SK-N-SH (cell line): ENCODE data around the gene CLEC11A. TPM values are rescaled to one million over a fixed set of nuclear protein-coding genes. Genes with fewer than 3 reads are reported as not detected.

Experiments
- CTCF ChIA-PET: fragments of 300-600, 350-600 bp; formaldehyde crosslinking; extraction: SDS; loops from one replicate; lab custom pipeline; 2021; lab: Yijun Ruan, JAX
- POLR2A ChIA-PET: fragments of 350-600 bp; sonication (Branson Sonifier 250); formaldehyde crosslinking; extraction: SDS; loops from one replicate; lab custom pipeline; 2020; ENCODE audit warnings: antibody characterized with exemption, inconsistent platforms; lab: Yijun Ruan, JAX
- DNase-seq: peaks from one replicate; pipeline ENCODE4 v3.0.0; 2012
- H2AFZ ChIP-seq: fragments of 200-600 bp; sonication (generic); 2 replicates; pipeline ENCODE4 v1.8.1; 2016; ENCODE audit warnings: antibody characterized with exemption, mild to moderate bottlenecking, low read depth
- H3F3A ChIP-seq: fragments of 200-600 bp; sonication (generic); replicated peaks from 2 replicates; pipeline ENCODE3; 2016; ENCODE audit warnings: antibody characterized with exemption, mild to moderate bottlenecking; ENCODE audit not compliant: insufficient read depth
- H3K27ac ChIP-seq, 2 experiments: fragments of 200-500 bp in 1 of 2; fragments of 200-600 bp in 1 of 2; sonication (Bioruptor generic) in 1 of 2; sonication (generic), shearing (Covaris generic) in 1 of 2; 2 replicates each; pipeline versions ENCODE4 v1.5.1 to v1.6.1; 2014 to 2016; ENCODE audit warnings: low read depth in 2 of 2, inconsistent platforms in 1 of 2, low read length in 1 of 2, mild to moderate bottlenecking in 1 of 2, mixed read lengths in 1 of 2
- H3K27me3 ChIP-seq: fragments of 200-600 bp; sonication (generic), shearing (Covaris generic); 2 replicates; pipeline ENCODE4 v1.6.1; 2016; ENCODE audit warnings: mixed run types; ENCODE audit not compliant: insufficient read depth
- H3K36me3 ChIP-seq, 2 experiments: fragments of 200-500 bp in 1 of 2; fragments of 200-600 bp in 1 of 2; sonication (Bioruptor generic) in 1 of 2; sonication (generic) in 1 of 2; replicated peaks in 1 of 2; 2 replicates each; pipeline versions ENCODE3 to v1.5.1; 2014 to 2016; ENCODE audit warnings: low read length in 1 of 2, mild to moderate bottlenecking in 1 of 2; ENCODE audit not compliant: insufficient read depth in 2 of 2, control insufficient read depth in 1 of 2
- H3K4me1 ChIP-seq, 2 experiments: fragments of 200-500 bp in 1 of 2; fragments of 200-600 bp in 1 of 2; sonication (Bioruptor generic) in 1 of 2; sonication (generic), shearing (Covaris generic) in 1 of 2; 2 replicates each; pipeline versions ENCODE4 v1.5.1 to v1.6.1; 2014 to 2016; ENCODE audit warnings: low read depth in 1 of 2, low read length in 1 of 2, mixed run types in 1 of 2; ENCODE audit not compliant: insufficient read depth in 2 of 2, control insufficient read depth in 1 of 2
- H3K4me2 ChIP-seq: fragments of 200-600 bp; sonication (generic), shearing (Covaris generic); 2 replicates; pipeline ENCODE4 v1.6.1; 2017; ENCODE audit warnings: mixed run types
- H3K4me3 ChIP-seq, 2 experiments: fragments of 200-500 bp in 1 of 2; fragments of 200-600 bp in 1 of 2; sonication (Bioruptor generic) in 1 of 2; sonication (generic), shearing (Covaris generic) in 1 of 2; 2 replicates each; pipeline versions ENCODE4 v1.5.1 to v1.8.1; 2014 to 2016; ENCODE audit warnings: low read depth in 2 of 2, inconsistent platforms in 1 of 2, low read length in 1 of 2, mild to moderate bottlenecking in 1 of 2, mixed read lengths in 1 of 2, moderate library complexity in 1 of 2
- H3K79me2 ChIP-seq: fragments of 200-600 bp; sonication (generic); 2 replicates; pipeline ENCODE4 v1.8.1; 2017; ENCODE audit warnings: mild to moderate bottlenecking; ENCODE audit not compliant: insufficient read depth
- H3K9ac ChIP-seq: fragments of 200-600 bp; sonication (generic); 2 replicates; pipeline ENCODE4 v1.6.1; 2017; ENCODE audit warnings: mixed run types
- H3K9me2 ChIP-seq: fragments of 200-600 bp; sonication (generic); 2 replicates; pipeline ENCODE4 v1.6.1; 2017; ENCODE audit warnings: mixed run types
- H3K9me3 ChIP-seq: fragments of 200-600 bp; sonication (generic); 2 replicates; pipeline ENCODE4 v1.6.1; 2017; ENCODE audit warnings: mixed run types, mild to moderate bottlenecking, moderate library complexity
- H4K20me1 ChIP-seq: fragments of 200-600 bp; sonication (generic); 2 replicates; pipeline ENCODE4 v1.6.1; 2017; ENCODE audit warnings: mild to moderate bottlenecking, mixed run types; ENCODE audit not compliant: insufficient read depth
- ELF1 ChIP-seq: IDR thresholded peaks from 2 replicates; pipeline ENCODE4 v1.4.0; 2012
- FOSL2 ChIP-seq: IDR thresholded peaks from 2 replicates; pipeline ENCODE4 v1.4.0; 2012; ENCODE audit warnings: low read depth, mild to moderate bottlenecking, moderate library complexity, borderline replicate concordance
- GATA2 ChIP-seq: sonication (generic); formaldehyde crosslinking; IDR thresholded peaks from 2 replicates; pipeline ENCODE4 v1.5.0; 2020; ENCODE audit warnings: mild to moderate bottlenecking, missing genetic modification reagents
- JUND ChIP-seq: IDR thresholded peaks from 2 replicates; pipeline ENCODE4 v1.4.0; 2012
- MAX ChIP-seq: IDR thresholded peaks from 2 replicates; pipeline ENCODE4 v1.4.0; 2012; ENCODE audit warnings: low read depth
- NRF1 ChIP-seq: IDR thresholded peaks from 2 replicates; pipeline ENCODE4 v1.6.1; 2012; ENCODE audit warnings: low read depth, mild to moderate bottlenecking, low read length
- RAD21 ChIP-seq: IDR thresholded peaks from 2 replicates; pipeline ENCODE4 v1.6.1; 2012; ENCODE audit warnings: mild to moderate bottlenecking, low read length
- RXRA ChIP-seq: IDR thresholded peaks from 2 replicates; pipeline ENCODE4 v1.4.0; 2012; ENCODE audit warnings: low read depth, mild to moderate bottlenecking, borderline replicate concordance
- SIN3A ChIP-seq: IDR thresholded peaks from 2 replicates; pipeline ENCODE4 v1.6.1; 2012; ENCODE audit warnings: low read depth, mild to moderate bottlenecking, low read length, moderate library complexity, borderline replicate concordance
- SMC3 ChIP-seq: IDR thresholded peaks from 2 replicates; pipeline ENCODE4 v1.6.1; 2012; ENCODE audit warnings: low read depth, low read length, improper control_type of control experiment
- TCF12 ChIP-seq: IDR thresholded peaks from 2 replicates; pipeline ENCODE4 v1.4.0; 2012
- USF1 ChIP-seq: IDR thresholded peaks from 2 replicates; pipeline ENCODE4 v1.4.0; 2012; ENCODE audit warnings: low read depth, borderline replicate concordance
- ZBTB33 ChIP-seq: IDR thresholded peaks from 2 replicates; pipeline ENCODE4 v1.4.0; 2012; ENCODE audit warnings: low read depth, borderline replicate concordance
- WGBS: methylation state at CpG from one replicate; pipeline ENCODE4 v1.1.6; 2017; ENCODE audit warnings: low lambda C conversion rate; 5-methylcytosine and 5-hydroxymethylcytosine counted together
- polyA plus RNA-seq, 3 experiments: library from polyadenylated mRNA; depleted of rRNA; stranded (reverse); fragments of >200 nt; gene quantifications; 2 replicates each; pipeline ENCODE4 v1.2.3, GENCODE V29; 2012

CLEC11A gene
- polyA plus RNA-seq, 1 of the 3 experiments (the other 2 are of a cell fraction) = 4.4 TPM

GRCh38 chr19:50677636-50678035, 45.5 kb upstream of the CLEC11A start:
- Histone ChIP-seq H3F3A (no peaks in the 10 kb centered on the region), H3K27ac (no peak overlapping the region), H2AFZ (no peak overlapping the region), H3K4me3 (no peak overlapping the region), H4K20me1 (no peaks in the 10 kb centered on the region), H3K9me2 (no peaks in the 10 kb centered on the region), H3K9me3 (no peaks in the 10 kb centered on the region), H3K36me3 (no peaks in the 10 kb centered on the region), H3K4me2 (no peak overlapping the region), H3K79me2 (no peaks in the 10 kb centered on the region), H3K9ac (no peak overlapping the region), H3K4me1 (no peaks in the 10 kb centered on the region; a peak in 1 of 4 replicates), H3K27me3 (no peaks in the 10 kb centered on the region)
- 47% methylated on average over 5 of the region's 5 CpGs for WGBS
- DNase-seq = no peak
- ChIA-PET CTCF (no interaction called here), POLR2A (no interaction called here)
- TF ChIP-seq SMC3 (no peak), JUND (no peak), GATA2 (CRISPR knock-in tag) (no peak), MAX (no peak)

- Histone ChIP-seq H3K9me3 (no peaks in the 10 kb centered on the region), H3K79me2 (no peaks in the 10 kb centered on the region), H3K9ac (no peak overlapping the region), H4K20me1 (no peaks in the 10 kb centered on the region), H3K4me2 (no peak overlapping the region), H3K27ac (no peak overlapping the region), H3K36me3 (no peaks in the 10 kb centered on the region), H3K27me3 (no peaks in the 10 kb centered on the region), H2AFZ (no peak overlapping the region), H3K4me3 (no peak overlapping the region), H3F3A (no peaks in the 10 kb centered on the region), H3K4me1 (no peaks in the 10 kb centered on the region; a peak in 1 of 4 replicates), H3K9me2 (no peaks in the 10 kb centered on the region)
- ChIA-PET POLR2A (no interaction called here), CTCF (no interaction called here)
- no peak for DNase-seq
- TF ChIP-seq RXRA (no peak), RAD21 (no peak), FOSL2 (no peak), USF1 (no peak), JUND (no peak), NRF1 (no peak), SIN3A (no peak), ELF1 (no peak), TCF12 (no peak), ZBTB33 (no peak)
- WGBS = 39% methylated on average over 3 of the region's 3 CpGs
Observed at GRCh38 chr19:50678323-50678722, 44.8 kb upstream of the CLEC11A start.
